GM18505 (cell line): Measurements from ENCODE around the gene COL9A1.
A peak's percentile ranks its signal among the peaks of the same experiment; 100 is the strongest.

ENCODE experiments used
- ATAC-seq: cut with Tn5 transposase; IDR thresholded peaks from one replicate; pipeline ENCODE4 v1.9.1; 2021; ENCODE audit not compliant: unreplicated experiment
- POLR2A ChIP-seq: IDR thresholded peaks from 4 replicates; pipeline ENCODE4 v1.6.1; 2011; ENCODE audit warnings: borderline replicate concordance; ENCODE audit not compliant: insufficient read depth, insufficient read length; ENCODE audit errors: extremely low read depth

Gene COL9A1

DNA sequence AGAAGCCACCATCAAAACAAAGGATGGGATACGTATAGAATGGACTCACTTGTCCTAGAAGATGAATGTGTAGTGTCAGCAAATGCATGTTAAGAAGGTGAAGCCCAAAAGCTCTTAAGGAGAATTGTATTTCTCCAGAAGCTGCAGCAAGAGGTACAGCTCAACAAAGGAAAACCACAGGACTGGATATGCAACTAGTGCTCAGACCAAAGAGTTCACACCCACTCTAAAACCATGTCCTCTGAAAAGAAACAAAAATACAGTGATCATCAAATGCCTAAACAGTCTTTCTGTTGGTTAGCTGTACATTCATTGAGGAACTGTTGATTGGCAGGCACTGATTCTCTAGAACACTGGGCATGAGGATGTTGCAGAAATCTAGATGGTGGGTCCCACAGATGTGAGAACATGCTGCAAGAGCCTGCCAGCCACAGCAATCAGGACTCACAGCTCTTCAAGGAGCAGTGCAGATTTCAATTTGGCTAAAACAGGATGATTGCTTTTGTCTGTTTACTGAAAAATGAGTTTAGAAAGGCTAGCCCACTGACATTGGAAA, 94.6 kb downstream of the COL9A1 start:
- no peak for ATAC-seq
- TF ChIP-seq POLR2A = no peak

DNA sequence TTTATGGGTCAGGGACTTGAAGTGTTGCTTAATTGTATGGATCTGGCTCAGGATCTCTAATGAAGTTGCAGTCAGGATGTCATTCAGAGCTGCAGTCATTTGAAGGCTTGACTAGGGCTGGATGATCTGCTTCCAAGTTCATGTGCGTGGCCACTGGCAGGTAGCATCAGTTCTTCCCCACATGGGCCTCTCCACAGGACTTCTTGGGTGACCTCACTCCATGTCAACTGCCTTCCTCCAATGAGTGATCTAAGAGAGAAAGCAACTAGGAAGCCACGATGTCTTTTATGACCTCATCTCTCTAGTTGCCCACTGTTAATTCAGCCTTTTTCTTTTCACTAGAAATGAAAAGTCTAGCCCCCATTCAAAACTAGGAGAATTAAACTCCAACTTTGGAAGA, 104.1 kb downstream of the COL9A1 start:
- TF ChIP-seq POLR2A = no peak
- no peak for ATAC-seq

DNA sequence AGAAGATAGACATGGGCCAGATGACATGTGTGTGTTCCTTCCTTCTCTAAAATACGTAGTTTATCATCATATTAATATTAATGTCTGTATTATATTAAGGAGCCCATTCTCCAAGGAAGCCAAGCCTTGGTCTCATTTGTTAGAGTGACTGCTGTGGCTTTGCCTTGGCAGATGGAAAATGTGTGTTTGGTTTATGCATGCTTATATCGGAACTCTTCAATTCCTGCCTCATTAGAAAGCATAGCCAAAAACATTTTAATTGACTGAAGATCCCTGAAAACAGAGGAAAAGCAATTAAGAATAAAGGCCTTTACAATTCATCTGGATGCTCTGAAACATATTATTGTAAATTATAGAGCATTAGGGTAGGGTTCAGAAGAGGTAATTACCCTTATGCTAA, 106.4 kb downstream of the COL9A1 start:
- ATAC-seq = no peak
- TF ChIP-seq POLR2A = no peak

DNA sequence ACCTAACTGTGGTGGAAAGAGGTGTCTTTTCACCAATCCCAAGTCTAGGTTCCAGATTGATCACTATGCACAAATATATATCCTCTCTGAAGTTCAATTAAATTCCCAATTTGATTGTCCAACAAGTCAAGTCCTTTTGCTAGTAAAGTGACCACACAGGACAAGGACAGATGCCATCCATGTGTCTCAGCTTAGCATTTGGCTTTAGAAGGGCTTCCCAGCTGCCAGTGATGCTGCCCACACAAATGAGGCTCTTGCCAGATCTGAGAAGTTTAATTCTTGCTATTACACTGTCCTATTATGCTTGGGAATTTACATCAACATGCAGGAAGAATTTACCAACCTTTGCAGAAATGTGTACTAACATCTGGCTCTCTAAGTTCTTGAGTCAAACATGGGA, 108.5 kb downstream of the COL9A1 start:
- no peak for ATAC-seq
- TF ChIP-seq POLR2A = no peak

DNA sequence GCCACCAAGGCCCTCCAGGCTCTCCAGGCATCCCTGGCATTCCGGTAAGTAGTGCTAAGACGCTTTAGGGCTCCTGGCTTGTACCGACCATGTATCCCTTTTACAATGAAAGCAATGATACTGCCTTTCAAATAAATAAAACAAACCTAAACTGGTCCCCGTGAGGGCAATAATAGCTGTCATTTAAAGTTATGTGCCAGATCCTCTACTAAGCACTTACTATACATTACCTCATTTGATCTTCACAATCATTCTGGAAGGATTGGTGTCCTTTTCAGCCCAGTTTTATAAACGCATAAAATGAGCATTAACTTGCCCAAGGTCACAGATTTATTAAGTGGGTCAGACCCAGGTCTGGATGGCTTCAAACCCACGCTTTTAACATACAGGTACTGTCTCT, 114.7 kb downstream of the COL9A1 start:
- TF ChIP-seq POLR2A = no peak
- no peak for ATAC-seq

DNA sequence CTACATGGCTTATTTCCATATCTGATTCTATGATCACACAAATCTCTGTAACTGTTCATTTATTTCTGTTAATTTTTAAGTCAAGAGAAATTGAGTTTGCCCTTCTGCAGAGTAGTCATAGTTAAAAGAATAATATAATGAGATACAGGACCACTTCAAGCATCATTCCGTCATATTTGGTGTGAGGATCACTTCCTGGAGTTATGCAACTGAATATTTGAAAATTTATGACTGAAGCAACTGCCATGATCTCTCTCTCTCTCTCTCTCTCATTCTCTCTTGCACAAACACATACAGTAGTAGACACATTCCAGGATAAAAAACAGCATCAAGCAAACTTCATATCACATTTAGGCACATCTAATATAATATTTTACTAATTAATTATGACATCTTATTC, 116.4 kb downstream of the COL9A1 start:
- TF ChIP-seq POLR2A = no peak
- no peak for ATAC-seq

DNA sequence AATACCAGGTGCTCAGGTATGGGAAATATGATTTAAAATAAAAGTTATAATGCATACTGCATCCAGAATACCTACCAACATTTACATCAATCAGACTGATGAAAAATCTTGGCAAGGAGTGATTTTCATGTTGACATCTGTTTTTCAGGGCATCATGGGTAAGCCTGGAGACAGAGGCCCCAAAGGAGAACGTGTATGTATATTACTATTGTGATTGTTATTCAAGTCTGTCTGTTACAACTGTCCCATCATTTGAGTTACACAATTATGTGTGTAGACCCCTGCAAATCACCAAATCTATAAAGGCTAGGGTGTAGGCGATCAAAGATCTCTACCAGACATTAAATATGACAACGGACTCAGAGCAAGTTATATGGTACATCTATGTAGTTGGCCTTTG, 118.2 kb downstream of the COL9A1 start:
- no peak for TF ChIP-seq POLR2A
- no peak for ATAC-seq

DNA sequence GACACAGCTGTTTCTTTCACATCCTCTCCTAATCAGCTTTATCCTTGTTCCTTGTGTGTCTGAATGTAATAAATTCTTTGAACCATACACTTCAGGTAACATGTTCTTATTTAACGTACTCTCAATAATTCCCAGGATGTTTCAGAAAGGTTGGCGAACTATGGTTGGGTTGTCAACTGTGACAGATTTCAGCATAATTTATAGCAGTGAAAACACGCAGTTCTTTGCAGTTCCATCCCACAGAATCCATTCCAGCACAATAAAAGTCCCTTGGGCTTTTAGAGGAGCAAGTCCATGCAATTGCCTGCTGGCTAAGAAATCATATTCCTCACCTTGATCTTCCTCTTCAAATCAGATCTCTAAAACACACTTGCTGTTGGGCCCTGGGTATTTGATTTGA, 119.3 kb downstream of the COL9A1 start:
- no peak for TF ChIP-seq POLR2A
- ATAC-seq = no peak

DNA sequence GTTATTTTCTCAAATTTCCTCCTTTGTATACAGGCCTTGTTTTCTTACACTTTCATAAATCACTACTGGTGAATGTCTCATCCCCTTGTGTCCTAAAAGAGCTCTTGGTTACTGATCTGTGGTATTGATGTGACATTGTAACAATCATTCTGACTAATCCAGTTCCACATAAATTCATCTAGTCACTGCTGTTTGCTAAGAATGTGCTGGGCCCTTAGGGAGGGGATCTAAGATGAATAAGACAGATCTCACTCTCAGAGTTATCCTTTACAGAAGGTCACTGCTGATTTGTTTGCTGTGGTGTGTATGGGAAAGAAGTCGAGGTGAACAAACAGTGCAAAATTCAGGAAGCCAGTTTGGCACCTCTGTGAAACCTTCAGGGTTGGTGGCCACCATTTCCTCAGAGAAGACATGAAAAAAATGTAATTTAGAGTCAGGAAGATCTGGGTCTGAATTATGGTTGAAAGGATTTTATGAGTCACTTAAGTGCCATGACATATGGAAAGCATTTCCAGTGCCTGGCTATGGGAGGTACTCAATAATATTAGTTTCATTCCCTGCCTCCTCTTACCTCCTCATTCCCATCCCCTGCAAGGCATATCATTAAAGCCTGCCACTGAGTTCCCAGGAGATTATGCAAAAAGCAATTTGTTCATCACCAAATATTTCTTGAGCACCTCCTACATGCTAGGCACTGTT, 121.8 kb downstream of the COL9A1 start:
- peak; percentile 55 for ATAC-seq
- no peak for TF ChIP-seq POLR2A

DNA sequence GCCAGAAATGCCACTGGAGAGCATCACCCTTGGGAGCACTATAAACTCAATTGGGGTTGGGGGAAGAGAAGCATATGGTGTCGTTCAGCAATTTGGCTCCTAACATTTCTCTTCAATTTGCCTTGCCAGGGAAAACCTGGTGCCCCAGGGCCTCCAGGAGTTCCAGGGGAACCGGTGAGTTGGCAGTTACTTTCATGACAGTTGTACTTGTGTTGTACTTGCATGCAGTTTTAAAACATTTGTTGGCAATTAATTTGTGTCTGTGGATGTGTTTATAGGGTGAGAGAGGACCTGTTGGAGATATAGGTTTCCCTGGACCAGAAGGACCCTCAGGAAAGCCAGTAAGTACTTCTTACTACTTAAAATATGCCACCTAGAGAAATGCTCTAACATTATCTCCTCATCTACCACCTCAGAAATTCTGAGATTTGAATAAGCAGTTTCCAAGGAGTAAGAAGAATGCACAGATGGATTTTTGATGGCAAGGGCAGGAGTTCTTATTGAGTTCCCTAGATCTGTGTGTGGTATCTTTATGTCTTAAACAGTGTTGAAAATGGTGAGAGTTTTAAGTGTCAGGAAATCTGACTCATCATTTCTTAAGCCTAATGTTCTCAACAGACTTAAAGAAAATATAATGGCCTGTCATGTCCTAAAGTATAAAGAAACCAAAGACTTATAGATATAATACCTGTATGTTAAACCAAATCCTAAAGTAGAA, 122.5 kb downstream of the COL9A1 start:
- ATAC-seq = no peak
- TF ChIP-seq POLR2A = no peak

DNA sequence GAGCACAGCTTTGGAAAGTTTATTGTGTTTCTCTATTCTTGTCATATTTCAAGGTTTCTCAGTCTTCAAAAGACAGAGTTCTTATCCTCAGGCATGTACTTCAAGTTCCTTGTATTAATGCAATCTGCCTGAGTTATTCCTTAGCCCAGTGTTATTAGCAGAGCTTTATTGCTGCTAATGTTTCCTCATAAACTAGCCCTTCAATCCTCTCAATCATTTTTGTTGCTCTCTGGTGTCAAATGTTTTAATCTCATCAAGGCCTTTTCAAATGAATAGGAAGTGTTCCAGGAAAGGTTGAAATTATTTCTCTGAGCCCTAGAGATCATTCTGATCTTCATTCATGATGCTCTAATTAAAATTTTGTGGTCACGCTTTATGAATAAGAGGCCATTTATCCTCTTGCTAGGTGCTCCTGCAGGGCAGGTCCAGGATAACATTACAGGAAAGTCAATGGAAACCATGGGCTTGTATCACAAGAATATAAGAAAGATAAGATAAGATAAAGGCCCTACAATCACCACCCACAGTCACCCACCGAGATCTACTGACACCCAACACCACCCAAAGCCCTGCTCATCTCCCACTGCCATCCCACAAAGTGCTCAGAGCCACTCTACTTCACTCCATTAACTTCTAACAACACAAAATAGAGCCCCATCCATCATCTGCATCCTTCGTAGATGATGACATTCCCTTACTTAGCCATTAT, 125.9 kb downstream of the COL9A1 start:
- no peak for TF ChIP-seq POLR2A
- ATAC-seq = no peak

DNA sequence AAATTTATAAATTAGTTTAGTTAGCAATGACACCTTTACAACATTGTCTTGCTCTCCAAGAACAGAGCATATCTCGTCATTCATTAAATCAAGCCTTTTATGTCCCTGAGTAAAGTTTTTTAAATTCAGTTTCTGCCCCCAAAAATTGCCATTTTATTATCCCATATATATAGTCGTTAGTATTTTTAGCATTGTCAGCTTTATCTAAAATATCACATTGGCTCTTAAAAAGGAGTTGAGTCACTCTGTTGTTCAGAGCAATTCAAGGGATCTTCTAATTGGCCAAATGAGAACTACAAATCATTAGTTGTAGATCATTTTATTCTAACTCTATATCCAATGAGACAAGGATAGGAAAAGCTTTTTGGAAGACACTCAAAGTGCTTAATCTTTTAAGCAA, 127.1 kb downstream of the COL9A1 start:
- TF ChIP-seq POLR2A = no peak
- ATAC-seq = no peak

DNA sequence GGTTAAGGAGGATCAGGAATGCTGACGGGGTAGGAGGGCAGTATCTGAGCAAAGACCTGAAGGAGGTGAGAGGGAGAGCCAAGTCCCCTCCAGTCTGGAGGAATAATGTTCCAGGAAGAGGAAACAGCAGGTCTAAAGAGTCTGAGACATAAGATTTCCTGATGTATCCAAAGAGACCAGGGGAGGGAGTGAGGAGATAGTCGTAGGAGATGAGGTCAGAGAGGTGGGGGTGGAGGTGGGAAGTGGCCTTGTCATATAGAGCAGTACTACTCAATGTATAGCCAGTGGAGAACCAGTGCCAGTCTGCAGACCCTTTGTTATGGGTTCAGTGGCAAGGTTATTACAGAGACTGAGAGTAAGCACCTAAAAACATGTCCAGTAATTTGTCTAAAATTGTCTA, 130.6 kb downstream of the COL9A1 start:
- no peak for TF ChIP-seq POLR2A
- no peak for ATAC-seq
